Fibroblast of lung (primary cell): ENCODE measurements around the gene PRKX.

Experiments
- CTCF ChIP-seq, 2 donors: IDR thresholded peaks in 1 of 2; conservative IDR thresholded peaks in 1 of 2; 1 replicate in 1 of 2; 2 replicates in 1 of 2; pipeline ENCODE4 v1.5.1; 2011 to 2012; ENCODE audit warnings: low read length in 2 of 2, control low read depth in 1 of 2, inconsistent platforms in 1 of 2, low read depth in 1 of 2, mild to moderate bottlenecking in 1 of 2
- EZH2 ChIP-seq: IDR thresholded peaks from 2 replicates; pipeline ENCODE4 v1.5.1; 2012; ENCODE audit warnings: low read length, control low read depth, mild to moderate bottlenecking; ENCODE audit errors: missing control alignments

- TF ChIP-seq EZH2 (no peak), CTCF (conservative IDR thresholded peaks at IDR 0.05 in 1 of 2, IDR thresholded peaks at IDR 0.05 in 1 of 2; ENCODE audit: low read depth in 1 of 2, low read length in 2 of 2) (no peak)
These were observed 43.5 kb downstream of the PRKX start for GRCh38 chrX:3669841-3670475.
